Mucosa of descending colon (tissue), 3 donors: ENCODE data around the gene CLSTN2. TPM values are rescaled to one million over a fixed set of nuclear protein-coding genes. Genes with fewer than 3 reads are reported as not detected.

Experiments
- ATAC-seq: fragments of 200-7000 bp; cut with Tn5 transposase; one replicate; pipeline ENCODE4 v1.9.1; 2020; ENCODE audit warnings: mild to moderate bottlenecking, moderate library complexity
- DNase-seq, 3 donors: peaks; one replicate each; pipeline ENCODE4 v3.0.0-alpha.2; 2020
- H3K36me3 ChIP-seq: fragments of 200-600 bp; one replicate; pipeline ENCODE4 v1.8.0; 2021; ENCODE audit warnings: low read depth, mild to moderate bottlenecking
- H3K4me1 ChIP-seq: fragments of 200-600 bp; one replicate; pipeline ENCODE4 v1.8.0; 2021; ENCODE audit warnings: low read depth, mild to moderate bottlenecking
- H3K4me3 ChIP-seq: fragments of 200-600 bp; one replicate; pipeline ENCODE4 v1.8.0; 2021; ENCODE audit warnings: mild to moderate bottlenecking
- H3K9me3 ChIP-seq: fragments of 200-600 bp; one replicate; pipeline ENCODE4 v1.8.0; 2021; ENCODE audit warnings: mild to moderate bottlenecking
- intact Hi-C, 2 donors: fragments of 100-400 bp; cut with DNase I in 1 of 2; cut with micrococcal nuclease in 1 of 2; formaldehyde crosslinking; loops; one replicate each; pipeline versions ENCODE4 v1.11.0 to v1.11.1; 2022; cut with DNase I, micrococcal nuclease
- total RNA-seq, 3 donors: library from RNA; stranded (reverse); fragmentation: NEBNext Ultra II Directional in 2 of 3; extraction: Animal tissue kit (Norgen Biotek cat#: 25700) in 2 of 3; gene quantifications; one replicate each; pipeline versions ENCODE4 v1.2.1 to v1.2.4, GENCODE V29; 2021 to 2023
- TF ChIP-seq, protein P1 (sequence below): fragments of 200-600 bp; IDR thresholded peaks from one replicate; pipeline ENCODE4 v1.8.0; 2022; ENCODE audit warnings: antibody characterized with exemption, mild to moderate bottlenecking
- donor health status: DM: no; HTN: no; CAD: no; lungs with moderate emphysema.
- donor health status: DM: no; HTN: no; CAD: no.
- donor health status: DM: no; HTN: yes; CAD: no.

CLSTN2 gene
- total RNA-seq, 3 donors from 2014 or later: 0.90 to 5.3 (median 2.5) TPM

GRCh38 chr3:140580746-140581145, 645.8 kb downstream of the CLSTN2 start:
- intact Hi-C loops: no loop called here
- Histone ChIP-seq H3K36me3 (no peaks in the 10 kb centered on the region), H3K4me3 (no peak overlapping the region), H3K4me1 (no peaks in the 10 kb centered on the region), H3K9me3 (no peaks in the 10 kb centered on the region)
- ATAC-seq (no peak), DNase-seq (no peak)
- TF ChIP-seq, protein P1, sequence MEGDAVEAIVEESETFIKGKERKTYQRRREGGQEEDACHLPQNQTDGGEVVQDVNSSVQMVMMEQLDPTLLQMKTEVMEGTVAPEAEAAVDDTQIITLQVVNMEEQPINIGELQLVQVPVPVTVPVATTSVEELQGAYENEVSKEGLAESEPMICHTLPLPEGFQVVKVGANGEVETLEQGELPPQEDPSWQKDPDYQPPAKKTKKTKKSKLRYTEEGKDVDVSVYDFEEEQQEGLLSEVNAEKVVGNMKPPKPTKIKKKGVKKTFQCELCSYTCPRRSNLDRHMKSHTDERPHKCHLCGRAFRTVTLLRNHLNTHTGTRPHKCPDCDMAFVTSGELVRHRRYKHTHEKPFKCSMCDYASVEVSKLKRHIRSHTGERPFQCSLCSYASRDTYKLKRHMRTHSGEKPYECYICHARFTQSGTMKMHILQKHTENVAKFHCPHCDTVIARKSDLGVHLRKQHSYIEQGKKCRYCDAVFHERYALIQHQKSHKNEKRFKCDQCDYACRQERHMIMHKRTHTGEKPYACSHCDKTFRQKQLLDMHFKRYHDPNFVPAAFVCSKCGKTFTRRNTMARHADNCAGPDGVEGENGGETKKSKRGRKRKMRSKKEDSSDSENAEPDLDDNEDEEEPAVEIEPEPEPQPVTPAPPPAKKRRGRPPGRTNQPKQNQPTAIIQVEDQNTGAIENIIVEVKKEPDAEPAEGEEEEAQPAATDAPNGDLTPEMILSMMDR: no peak

- TF ChIP-seq, protein P1: no peak
- Histone ChIP-seq H3K4me1 (no peaks in the 10 kb centered on the region), H3K4me3 (no peak overlapping the region), H3K36me3 (no peaks in the 10 kb centered on the region), H3K9me3 (no peaks in the 10 kb centered on the region)
- DNase-seq: no peak
- intact Hi-C loops: no loop called here
- no peak for ATAC-seq
These were observed 649.6 kb downstream of the CLSTN2 start for GRCh38 chr3:140584549-140584948.

DNA sequence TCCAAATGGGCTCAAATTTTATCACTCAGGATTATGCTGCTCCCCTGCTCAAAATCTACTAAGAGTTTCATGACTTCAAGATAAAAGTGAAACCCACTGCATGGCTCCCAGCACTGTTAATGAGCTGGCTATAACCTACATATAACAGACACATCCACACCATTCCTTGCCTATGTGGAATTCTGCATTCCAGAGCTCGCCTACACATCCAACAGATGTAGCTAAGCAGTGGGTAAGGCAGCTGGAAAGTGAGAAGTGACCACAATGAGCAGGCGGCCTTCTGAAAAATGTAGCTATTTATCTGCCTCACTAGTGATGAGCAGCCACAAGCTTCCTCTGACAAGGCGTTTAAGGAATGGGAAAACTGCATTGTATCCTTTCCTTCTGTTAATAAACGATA, 650.8 kb downstream of the CLSTN2 start:
- Histone ChIP-seq H3K4me1 (no peaks in the 10 kb centered on the region), H3K9me3 (no peaks in the 10 kb centered on the region), H3K36me3 (no peaks in the 10 kb centered on the region), H3K4me3 (no peak overlapping the region)
- intact Hi-C loops: no loop called here
- TF ChIP-seq, protein P1: no peak
- no peak for DNase-seq
- ATAC-seq: no peak

- Histone ChIP-seq H3K9me3 (no peaks in the 10 kb centered on the region), H3K4me1 (no peaks in the 10 kb centered on the region), H3K36me3 (no peaks in the 10 kb centered on the region), H3K4me3 (no peak overlapping the region)
- ATAC-seq (no peak), DNase-seq (no peak)
- intact Hi-C loops: no loop called here
- TF ChIP-seq, protein P1: no peak
These were observed 651.3 kb downstream of the CLSTN2 start for GRCh38 chr3:140586311-140586710.

GRCh38 chr3:140588558-140588957, 653.6 kb downstream of the CLSTN2 start:
- no peaks in the 10 kb centered on the region for H3K9me3 ChIP-seq
- H3K4me1 ChIP-seq: no peaks in the 10 kb centered on the region
- TF ChIP-seq, protein P1: no peak
- ATAC-seq (no peak), DNase-seq (no peak)
- intact Hi-C loops: no loop called here
- no peak overlapping the region for H3K4me3 ChIP-seq
- no peaks in the 10 kb centered on the region for H3K36me3 ChIP-seq

GRCh38 chr3:140593766-140594165, 658.8 kb downstream of the CLSTN2 start:
- Histone ChIP-seq H3K4me1 (no peaks in the 10 kb centered on the region), H3K9me3 (no peaks in the 10 kb centered on the region), H3K4me3 (no peak overlapping the region), H3K36me3 (no peaks in the 10 kb centered on the region)
- intact Hi-C loops: no loop called here
- TF ChIP-seq, protein P1: no peak
- DNase-seq (no peak), ATAC-seq (no peak)
